Effector memory CD8-positive, alpha-beta T cell (primary cell): ENCODE data around the gene CXADR.

Experiments
- ATAC-seq: fragments of 150-1000 bp; cut with Tn5 transposase; replicated peaks from 2 replicates; pipeline ENCODE4 v1.10.0; 2021; ENCODE audit warnings: mild to moderate bottlenecking, moderate library complexity
- DNase-seq, 3 experiments: peaks; one replicate each; pipeline ENCODE4 v3.0.0; 2021
- H3K27ac Mint-ChIP-seq, 2 donors: one replicate each; pipeline ENCODE4 v1.8.0; 2022; ENCODE audit warnings: mild to moderate bottlenecking in 2 of 2, mixed read lengths in 2 of 2, moderate library complexity in 2 of 2
- H3K27me3 Mint-ChIP-seq, 2 donors: one replicate each; pipeline ENCODE4 v1.8.0; 2022; ENCODE audit warnings: mixed read lengths in 2 of 2
- H3K36me3 Mint-ChIP-seq: one replicate; pipeline ENCODE4 v1.8.0; 2022; ENCODE audit warnings: mild to moderate bottlenecking, moderate library complexity, mixed read lengths; ENCODE audit not compliant: insufficient read depth
- H3K4me1 Mint-ChIP-seq, 2 donors: one replicate each; pipeline ENCODE4 v1.8.0; 2022; ENCODE audit warnings: low read depth in 2 of 2, mixed read lengths in 2 of 2
- H3K4me3 Mint-ChIP-seq, 2 donors: one replicate each; pipeline ENCODE4 v1.8.0; 2022; ENCODE audit warnings: mild to moderate bottlenecking in 2 of 2, mixed read lengths in 2 of 2, moderate library complexity in 2 of 2
- H3K9me3 Mint-ChIP-seq, 2 donors: one replicate each; pipeline ENCODE4 v1.8.0; 2022; ENCODE audit warnings: mixed read lengths in 2 of 2

The CXADR gene

GRCh38 chr21:17575076-17575475 lies 62.2 kb downstream of the CXADR start:
- no peaks in the 10 kb centered on the region for H3K36me3 Mint-ChIP-seq
- no peak overlapping the region for H3K4me3 Mint-ChIP-seq
- no peak for ATAC-seq
- H3K9me3 Mint-ChIP-seq: no peaks in the 10 kb centered on the region
- H3K27me3 Mint-ChIP-seq: peaks cover 26 to 34% of the 10 kb centered on the region in 2 donors
- DNase-seq: no peak
- no peak overlapping the region for H3K27ac Mint-ChIP-seq
- H3K4me1 Mint-ChIP-seq: no peaks in the 10 kb centered on the region

- DNase-seq (no peak), ATAC-seq (no peak)
- Mint-ChIP-seq H3K27me3 (peaks cover 21 to 32% of the 10 kb centered on the region in 2 donors), H3K4me3 (no peak overlapping the region), H3K27ac (no peak overlapping the region), H3K9me3 (no peaks in the 10 kb centered on the region), H3K4me1 (no peaks in the 10 kb centered on the region), H3K36me3 (no peaks in the 10 kb centered on the region)
Observed at GRCh38 chr21:17576080-17576835, 63.4 kb downstream of the CXADR start.

- Mint-ChIP-seq H3K4me1 (no peaks in the 10 kb centered on the region), H3K27ac (no peak overlapping the region), H3K9me3 (no peaks in the 10 kb centered on the region), H3K4me3 (no peak overlapping the region), H3K36me3 (no peaks in the 10 kb centered on the region), H3K27me3 (peaks cover 21 to 32% of the 10 kb centered on the region in 2 donors)
- ATAC-seq (no peak), DNase-seq (no peak)
Observed at GRCh38 chr21:17577701-17578100, 64.9 kb downstream of the CXADR start.

- H3K9me3 Mint-ChIP-seq: no peaks in the 10 kb centered on the region
- no peak overlapping the region for H3K4me3 Mint-ChIP-seq
- no peak overlapping the region for H3K27ac Mint-ChIP-seq
- H3K4me1 Mint-ChIP-seq: no peaks in the 10 kb centered on the region
- no peaks in the 10 kb centered on the region for H3K36me3 Mint-ChIP-seq
- DNase-seq: no peak
- peaks cover 17 to 28% of the 10 kb centered on the region in 2 donors for H3K27me3 Mint-ChIP-seq
- ATAC-seq: no peak
Observed at GRCh38 chr21:17578162-17578561, 65.3 kb downstream of the CXADR start.

- H3K4me1 Mint-ChIP-seq: no peaks in the 10 kb centered on the region
- H3K27me3 Mint-ChIP-seq: peaks cover 17 to 26% of the 10 kb centered on the region in 2 donors
- no peaks in the 10 kb centered on the region for H3K36me3 Mint-ChIP-seq
- H3K4me3 Mint-ChIP-seq: no peak overlapping the region
- DNase-seq (no peak), ATAC-seq (no peak)
- H3K9me3 Mint-ChIP-seq: no peaks in the 10 kb centered on the region
- H3K27ac Mint-ChIP-seq: no peak overlapping the region
Observed at GRCh38 chr21:17578876-17579275, 66.0 kb downstream of the CXADR start.

- no peak for ATAC-seq
- H3K9me3 Mint-ChIP-seq: no peaks in the 10 kb centered on the region
- H3K4me1 Mint-ChIP-seq: no peaks in the 10 kb centered on the region
- DNase-seq: no peak
- H3K4me3 Mint-ChIP-seq: no peak overlapping the region
- H3K27ac Mint-ChIP-seq: no peak overlapping the region
- peaks cover 9 to 17% of the 10 kb centered on the region in 2 donors for H3K27me3 Mint-ChIP-seq
- H3K36me3 Mint-ChIP-seq: no peaks in the 10 kb centered on the region
Observed at GRCh38 chr21:17580319-17580718, 67.5 kb downstream of the CXADR start.

- ATAC-seq: no peak
- Mint-ChIP-seq H3K9me3 (no peaks in the 10 kb centered on the region), H3K27me3 (peaks cover 6 to 9% of the 10 kb centered on the region in 2 donors), H3K4me3 (no peak overlapping the region), H3K36me3 (no peaks in the 10 kb centered on the region), H3K4me1 (no peaks in the 10 kb centered on the region), H3K27ac (no peak overlapping the region)
- DNase-seq: no peak
Observed at GRCh38 chr21:17583898-17584297, 71.1 kb downstream of the CXADR start.

- H3K36me3 Mint-ChIP-seq: no peaks in the 10 kb centered on the region
- ATAC-seq (peak; percentile 61), DNase-seq (peak in 1 of 3 experiments; percentile 9)
- no peaks in the 10 kb centered on the region for H3K9me3 Mint-ChIP-seq
- H3K27me3 Mint-ChIP-seq: peaks cover 0 to 9% of the 10 kb centered on the region in 2 donors
- H3K4me1 Mint-ChIP-seq: no peaks in the 10 kb centered on the region
- H3K4me3 Mint-ChIP-seq: no peak overlapping the region
- no peak overlapping the region for H3K27ac Mint-ChIP-seq
Observed at GRCh38 chr21:17585875-17586450, 73.1 kb downstream of the CXADR start.

- no peaks in the 10 kb centered on the region for H3K27me3 Mint-ChIP-seq
- DNase-seq (no peak), ATAC-seq (no peak)
- peaks cover 30% of the 10 kb centered on the region for H3K36me3 Mint-ChIP-seq
- no peak overlapping the region for H3K27ac Mint-ChIP-seq
- H3K4me1 Mint-ChIP-seq: no peaks in the 10 kb centered on the region
- H3K9me3 Mint-ChIP-seq: no peaks in the 10 kb centered on the region
- H3K4me3 Mint-ChIP-seq: no peak overlapping the region
Observed at GRCh38 chr21:17590430-17590829, 77.6 kb downstream of the CXADR start.

GRCh38 chr21:17597680-17598079 lies 84.8 kb downstream of the CXADR start:
- peaks cover 0 to 6% of the 10 kb centered on the region in 2 donors for H3K4me1 Mint-ChIP-seq

GRCh38 chr21:17598437-17598836 lies 85.6 kb downstream of the CXADR start:
- no peaks in the 10 kb centered on the region for H3K9me3 Mint-ChIP-seq
- H3K36me3 Mint-ChIP-seq: peaks cover 78% of the 10 kb centered on the region
- peaks cover 2 to 13% of the 10 kb centered on the region in 2 donors for H3K4me1 Mint-ChIP-seq
- no peak for DNase-seq
- H3K27ac Mint-ChIP-seq: peak overlapping the region in 1 of 2 donors; percentile 19
- no peak for ATAC-seq
- no peak overlapping the region for H3K4me3 Mint-ChIP-seq
- no peaks in the 10 kb centered on the region for H3K27me3 Mint-ChIP-seq

More at GRCh38 chr21:17597680-17598079, 84.8 kb downstream of the CXADR start:
- peaks cover 78% of the 10 kb centered on the region for H3K36me3 Mint-ChIP-seq
- H3K9me3 Mint-ChIP-seq: no peaks in the 10 kb centered on the region
- no peak for DNase-seq
- no peaks in the 10 kb centered on the region for H3K27me3 Mint-ChIP-seq
- no peak for ATAC-seq
- no peak overlapping the region for H3K4me3 Mint-ChIP-seq
- no peak overlapping the region for H3K27ac Mint-ChIP-seq

GRCh38 chr21:17602874-17603273 lies 90.0 kb downstream of the CXADR start:
- no peak overlapping the region for H3K27ac Mint-ChIP-seq
- H3K4me1 Mint-ChIP-seq: peaks cover 7 to 20% of the 10 kb centered on the region in 2 donors

GRCh38 chr21:17607684-17608083 lies 94.8 kb downstream of the CXADR start:
- DNase-seq: no peak
- peaks cover 46% of the 10 kb centered on the region for H3K36me3 Mint-ChIP-seq
- H3K27me3 Mint-ChIP-seq: no peaks in the 10 kb centered on the region
- H3K27ac Mint-ChIP-seq: no peak overlapping the region
- no peaks in the 10 kb centered on the region for H3K9me3 Mint-ChIP-seq
- no peak overlapping the region for H3K4me3 Mint-ChIP-seq
- no peak for ATAC-seq
- peaks cover 19 to 36% of the 10 kb centered on the region in 2 donors for H3K4me1 Mint-ChIP-seq

More at GRCh38 chr21:17602874-17603273, 90.0 kb downstream of the CXADR start:
- peak; percentile 31 for ATAC-seq
- H3K27me3 Mint-ChIP-seq: no peaks in the 10 kb centered on the region
- no peak overlapping the region for H3K4me3 Mint-ChIP-seq
- no peak for DNase-seq
- peaks cover 54% of the 10 kb centered on the region for H3K36me3 Mint-ChIP-seq
- H3K9me3 Mint-ChIP-seq: no peaks in the 10 kb centered on the region

GRCh38 chr21:17609681-17610080 lies 96.8 kb downstream of the CXADR start:
- Mint-ChIP-seq H3K36me3 (peaks cover 32% of the 10 kb centered on the region), H3K9me3 (no peaks in the 10 kb centered on the region), H3K4me3 (peak overlapping the region; percentile 30 to 36), H3K27me3 (no peaks in the 10 kb centered on the region), H3K27ac (peak overlapping the region in 1 of 2 donors; percentile 97), H3K4me1 (peaks cover 19 to 23% of the 10 kb centered on the region in 2 donors)
- DNase-seq: no peak
- ATAC-seq: no peak
